ENCODE results near the gene SLC25A21.

- no peak for TF ChIP-seq CTCF (IDR thresholded peaks at IDR 0.05)
- no peak for TF ChIP-seq POLR2A (IDR thresholded peaks at IDR 0.05)
These were observed 5.0 kb downstream of the SLC25A21 start for GRCh38 chr14:37167151-37168047.
